GM21825 (cell line): ENCODE measurements around the gene HERC2.
"Not testable (repeated sequence)": the region's sequence is repeated elsewhere in the genome, so short reads cannot be mapped to it uniquely, and the experiment has no call there.

Source experiments
- ATAC-seq: cut with Tn5 transposase; IDR thresholded peaks from one replicate; pipeline ENCODE4 v1.9.1; 2021; ENCODE audit warnings: mild to moderate bottlenecking, moderate library complexity; ENCODE audit not compliant: unreplicated experiment

HERC2 gene

GRCh38 chr15:28182731-28183130 lies 139.2 kb downstream of the HERC2 start:
- no peak for ATAC-seq

- no peak for ATAC-seq
Observed at GRCh38 chr15:28182216-28182615, 139.8 kb downstream of the HERC2 start.

- no peak for ATAC-seq
Observed at GRCh38 chr15:28181366-28181765, 140.6 kb downstream of the HERC2 start.

GRCh38 chr15:28179270-28179669 lies 142.7 kb downstream of the HERC2 start:
- no peak for ATAC-seq

GRCh38 chr15:28178727-28179126 lies 143.3 kb downstream of the HERC2 start:
- ATAC-seq, result no peak

GRCh38 chr15:28178290-28178689 lies 143.7 kb downstream of the HERC2 start:
- ATAC-seq, result no peak

DNA sequence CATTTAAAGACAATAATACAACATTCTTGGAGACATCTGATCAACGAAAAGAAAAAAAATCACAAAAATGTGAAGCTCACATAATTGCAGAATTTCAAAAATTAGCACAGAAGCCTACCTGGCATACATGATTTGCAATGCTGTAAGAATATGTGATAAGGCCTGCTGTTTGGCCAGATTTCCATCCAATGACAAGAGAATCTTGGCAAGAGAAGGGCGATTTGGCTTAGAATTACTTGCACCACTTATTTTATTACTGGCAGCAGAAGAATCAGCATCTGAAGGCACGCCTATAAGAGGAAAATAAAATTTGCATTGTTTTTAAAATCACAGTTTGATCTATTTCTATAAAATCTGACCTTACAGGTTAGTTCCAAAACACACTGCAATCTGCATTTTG lies 152.6 kb downstream of the HERC2 start:
- ATAC-seq, result no peak

DNA sequence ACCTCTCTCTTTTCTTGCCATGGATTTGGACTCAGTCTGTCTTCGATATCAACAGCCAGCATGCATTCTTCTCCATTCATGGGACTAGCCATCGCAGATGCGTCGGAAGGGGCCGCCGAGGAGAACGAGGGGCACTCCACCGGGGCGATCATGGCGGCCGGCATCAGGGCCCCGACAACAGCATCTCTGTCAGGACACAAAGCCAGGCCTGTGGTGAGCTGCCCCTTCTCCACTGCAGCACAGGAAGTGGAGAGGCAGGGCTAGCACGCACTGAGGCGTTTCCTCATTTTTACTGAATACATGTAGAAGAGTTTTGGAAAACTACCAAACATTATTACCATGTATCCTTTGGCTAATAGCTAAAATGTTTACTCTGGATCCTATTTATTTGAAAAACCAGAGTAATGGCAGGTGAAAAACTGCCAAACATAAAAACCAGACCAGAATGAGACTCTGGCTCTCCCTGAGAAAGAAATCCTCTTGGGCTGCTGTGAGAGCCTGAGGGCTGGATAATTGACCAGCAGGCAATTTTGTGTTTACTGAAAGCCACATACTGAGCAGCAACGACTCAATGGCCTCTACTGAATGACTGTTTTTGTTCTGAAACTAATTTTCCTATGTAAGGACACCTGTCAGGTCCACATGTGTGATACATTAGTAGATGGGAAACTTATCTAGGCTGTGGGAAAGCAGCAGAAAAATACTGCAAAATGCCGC lies 153.4 kb downstream of the HERC2 start:
- not testable (repeated sequence) for ATAC-seq

DNA sequence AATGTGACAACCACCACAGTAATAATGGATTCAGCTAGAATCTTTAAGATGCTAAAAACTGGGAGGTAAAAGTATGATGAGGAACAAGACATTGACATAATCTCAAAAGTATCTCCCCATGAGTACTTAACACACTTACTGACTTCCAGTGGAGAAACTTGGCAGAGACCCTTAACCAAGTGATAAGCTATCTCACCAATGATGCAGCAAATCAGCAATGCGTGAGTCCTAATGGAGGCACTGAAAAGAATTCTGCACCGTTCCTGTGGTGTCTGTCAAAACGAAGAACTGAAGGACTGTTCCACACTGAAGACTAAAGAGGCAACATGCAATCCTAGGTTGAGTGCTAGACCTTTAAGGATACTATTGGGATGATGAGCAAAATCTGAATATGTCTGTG lies 154.9 kb downstream of the HERC2 start:
- no peak for ATAC-seq

DNA sequence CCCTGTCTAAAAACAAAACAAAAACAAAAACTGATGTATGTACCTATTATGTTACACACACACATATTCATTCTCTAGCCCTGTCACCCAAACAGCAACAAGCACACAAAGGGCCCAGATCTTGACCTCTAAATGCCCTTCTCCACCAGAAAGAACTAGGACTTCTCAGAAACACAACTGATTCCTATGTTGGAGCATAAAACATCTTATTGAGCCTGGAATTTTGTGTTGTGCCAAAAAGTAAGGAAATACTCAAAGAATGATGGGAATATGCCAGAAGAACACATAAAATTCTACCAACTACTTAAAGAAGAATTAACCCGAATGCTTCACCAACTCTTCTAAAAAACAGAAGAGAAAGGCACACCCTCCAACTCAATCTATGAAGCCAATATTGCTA lies 156.2 kb downstream of the HERC2 start:
- ATAC-seq, result no peak

GRCh38 chr15:28164876-28165275 lies 157.1 kb downstream of the HERC2 start:
- no peak for ATAC-seq

- ATAC-seq, result no peak
Observed at GRCh38 chr15:28154283-28154682, 167.7 kb downstream of the HERC2 start.

DNA sequence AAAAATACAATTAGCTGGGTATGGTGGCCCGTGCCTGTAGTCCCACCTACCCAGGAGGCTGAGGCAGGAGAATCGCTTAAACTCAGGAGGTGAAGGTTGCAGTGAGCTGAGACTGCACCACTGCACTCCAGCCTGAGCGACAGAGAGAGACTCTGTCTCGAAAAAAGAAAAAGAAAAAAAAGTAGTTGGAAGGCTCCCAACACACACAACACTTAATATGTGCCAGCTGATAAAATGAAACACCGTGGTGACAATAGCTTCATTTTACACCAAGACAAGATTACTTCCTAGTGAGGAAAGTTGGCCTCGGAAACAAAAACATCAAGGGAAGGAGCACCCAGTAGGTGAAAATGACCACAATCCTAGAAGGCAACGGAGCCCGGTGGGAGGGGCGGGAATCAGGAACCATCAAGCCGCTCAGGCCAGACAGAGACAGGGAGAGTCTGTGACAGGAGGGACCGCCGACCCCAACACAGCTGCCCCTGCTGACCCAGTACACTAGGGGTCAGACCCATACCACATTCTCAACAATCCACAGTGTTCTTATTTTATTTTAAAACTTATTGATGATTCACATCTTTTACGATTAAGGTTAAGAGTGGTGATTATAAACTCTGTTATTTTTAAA lies 168.4 kb downstream of the HERC2 start:
- ATAC-seq, result no peak

DNA sequence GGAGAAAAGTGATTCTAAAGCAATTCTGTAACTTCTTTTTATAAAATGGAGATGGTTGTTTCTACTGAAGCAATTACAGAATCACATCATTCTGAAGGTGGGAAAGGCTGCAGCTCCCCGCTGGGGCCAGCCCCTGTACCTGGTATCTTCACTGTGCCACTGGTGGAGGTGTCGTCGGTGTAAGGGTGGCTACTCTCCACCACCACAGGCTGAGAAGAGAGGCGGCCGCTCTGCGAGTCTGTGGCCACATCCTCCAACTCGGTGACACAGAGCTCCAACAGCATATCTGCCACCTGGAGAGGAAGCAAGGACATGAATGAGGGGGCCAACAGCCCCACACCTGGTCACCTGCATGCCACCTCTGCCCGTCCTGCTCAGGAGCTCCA lies 169.4 kb downstream of the HERC2 start:
- not testable (repeated sequence) for ATAC-seq

GRCh38 chr15:28151864-28152537 lies 170.0 kb downstream of the HERC2 start:
- ATAC-seq, result not testable (repeated sequence)

- ATAC-seq, result no peak
Observed at GRCh38 chr15:28147801-28148200, 174.2 kb downstream of the HERC2 start.

DNA sequence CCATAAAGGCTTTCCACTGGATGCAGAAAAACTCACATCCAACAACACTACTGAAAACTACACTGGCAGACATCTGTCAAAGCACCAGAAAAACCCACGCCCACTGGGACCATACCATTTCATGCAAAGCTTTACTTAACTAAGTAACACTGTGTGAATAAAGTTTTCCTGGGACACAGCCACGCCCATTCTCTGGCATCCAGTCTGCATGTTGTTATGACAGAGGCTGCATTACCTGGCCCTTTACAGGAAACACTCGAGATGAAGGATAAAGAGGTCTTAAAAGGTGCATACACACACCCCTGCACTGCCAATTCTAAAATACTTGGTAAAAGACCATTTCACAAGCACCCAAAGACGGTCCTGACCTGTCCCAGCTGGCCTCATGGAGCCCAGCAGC lies 176.6 kb downstream of the HERC2 start:
- not testable (repeated sequence) for ATAC-seq

- ATAC-seq, result no peak
Observed at GRCh38 chr15:28140062-28140461, 181.9 kb downstream of the HERC2 start.

- not testable (repeated sequence) for ATAC-seq
Observed at GRCh38 chr15:28137408-28138039, 184.5 kb downstream of the HERC2 start.

DNA sequence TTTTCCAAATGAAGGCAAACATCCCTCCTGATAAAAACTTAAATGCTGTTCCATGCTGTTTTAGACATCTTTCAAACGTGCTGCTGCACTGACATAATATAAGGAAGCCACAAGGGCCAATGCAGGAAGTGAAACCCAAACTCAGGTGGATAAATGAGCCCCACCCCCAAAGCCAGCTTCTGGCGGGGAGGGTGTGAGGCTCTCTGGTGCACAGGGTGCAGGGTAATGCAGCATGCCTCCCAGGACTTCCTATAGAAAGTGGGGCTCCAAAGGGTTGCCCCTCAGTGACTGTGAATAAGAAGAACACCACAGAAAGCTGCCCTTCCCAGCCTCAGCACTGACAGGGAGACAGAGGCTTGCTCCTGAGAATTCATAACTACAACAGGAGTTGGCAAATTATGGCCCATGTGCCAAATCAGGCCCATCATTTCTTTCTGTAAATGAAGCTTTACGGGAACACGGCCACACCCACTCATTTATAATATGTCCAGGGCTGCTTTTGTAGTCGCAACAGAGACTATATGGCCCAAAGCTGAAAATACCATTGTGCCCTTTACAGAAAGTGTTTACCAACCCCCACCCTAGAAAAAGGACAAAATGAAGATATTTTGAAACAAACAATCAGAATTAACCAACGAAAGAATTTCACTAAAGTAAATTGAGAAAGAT lies 185.6 kb downstream of the HERC2 start:
- ATAC-seq, result peak; percentile 100

- ATAC-seq, result no peak
Observed at GRCh38 chr15:28133281-28133680, 188.7 kb downstream of the HERC2 start.
